ENCODE data around the gene JAZF1.

Gene JAZF1

DNA sequence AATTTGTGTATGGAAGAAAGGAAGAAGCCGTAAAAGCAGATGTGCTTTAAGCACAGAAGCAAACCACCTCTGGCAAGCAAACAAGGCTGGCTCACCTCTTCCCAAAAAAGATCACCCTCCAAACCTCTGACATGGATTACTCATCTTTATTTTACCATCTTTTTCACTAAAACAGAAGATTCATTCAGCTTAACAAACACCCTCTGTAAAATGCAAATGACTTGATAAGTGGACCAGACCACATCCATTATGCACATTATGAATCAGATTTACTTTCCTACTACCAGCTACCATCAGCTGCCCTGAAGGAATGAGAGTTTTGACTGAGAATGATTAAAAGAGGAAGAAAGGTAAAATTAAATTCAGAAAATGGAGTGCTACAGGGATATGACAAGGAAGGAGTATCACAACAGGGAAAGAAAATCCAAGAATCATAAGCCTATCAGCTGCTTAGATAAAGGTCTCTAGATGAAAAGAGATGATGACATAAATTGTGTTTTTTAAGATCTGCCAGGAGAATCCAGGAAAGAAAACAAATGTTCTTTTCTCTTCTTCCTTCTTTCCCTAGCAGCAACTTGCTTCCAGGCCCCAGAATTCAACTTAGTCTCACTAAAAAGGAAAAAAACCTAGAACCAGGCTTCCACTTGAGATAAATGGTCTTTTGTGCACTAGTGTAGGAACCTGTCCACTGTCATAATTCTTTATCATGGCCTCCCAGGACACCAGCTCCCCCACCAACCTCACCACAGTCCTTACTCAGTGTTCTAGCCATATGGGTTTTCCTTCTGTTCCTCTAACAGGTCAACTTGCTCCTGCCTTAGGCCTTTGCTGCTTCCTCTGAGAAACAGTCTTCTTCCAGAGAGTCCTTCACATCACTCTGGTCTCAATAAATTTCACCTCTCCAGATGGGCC, 47.4 kb downstream of the JAZF1 start:
- DNase-seq: no peak

DNA sequence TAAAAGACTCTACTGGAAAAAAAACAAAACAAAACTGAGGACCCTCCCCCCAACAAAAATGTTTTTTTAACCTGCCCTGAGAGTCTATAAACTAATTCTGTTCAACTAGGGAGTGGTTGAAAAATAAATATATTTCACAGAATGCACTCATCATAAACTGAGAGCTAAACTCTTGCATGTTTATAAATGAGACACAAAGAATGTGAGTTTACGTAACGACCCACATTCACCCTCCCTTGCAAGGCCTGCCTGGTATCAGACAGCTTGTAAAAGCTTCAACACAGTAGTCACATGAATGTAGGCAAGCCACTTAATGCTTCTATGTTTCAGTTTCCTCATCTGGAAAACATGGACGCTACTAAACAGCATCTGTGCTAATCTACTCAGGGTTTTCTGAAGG, 50.3 kb downstream of the JAZF1 start:
- no peak for DNase-seq

DNA sequence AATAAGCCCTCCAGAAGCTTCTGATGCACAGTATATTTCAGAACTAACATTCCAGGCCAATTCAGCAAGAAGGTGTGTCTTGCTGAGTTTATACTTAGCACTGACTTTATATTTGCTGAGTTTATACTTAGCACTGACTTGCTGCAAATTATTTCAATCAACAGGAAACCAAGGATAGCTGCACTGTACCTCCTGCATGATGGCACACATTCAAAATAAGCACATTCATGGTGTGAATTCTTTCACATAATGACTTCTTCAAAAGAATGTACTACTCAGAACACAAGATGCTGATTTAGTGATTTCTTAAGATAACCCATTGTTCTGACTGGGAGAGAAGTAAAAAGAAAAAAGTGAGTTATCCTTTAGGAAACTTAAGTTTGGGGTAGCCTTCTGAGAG, 52.0 kb downstream of the JAZF1 start:
- no peak for DNase-seq

DNA sequence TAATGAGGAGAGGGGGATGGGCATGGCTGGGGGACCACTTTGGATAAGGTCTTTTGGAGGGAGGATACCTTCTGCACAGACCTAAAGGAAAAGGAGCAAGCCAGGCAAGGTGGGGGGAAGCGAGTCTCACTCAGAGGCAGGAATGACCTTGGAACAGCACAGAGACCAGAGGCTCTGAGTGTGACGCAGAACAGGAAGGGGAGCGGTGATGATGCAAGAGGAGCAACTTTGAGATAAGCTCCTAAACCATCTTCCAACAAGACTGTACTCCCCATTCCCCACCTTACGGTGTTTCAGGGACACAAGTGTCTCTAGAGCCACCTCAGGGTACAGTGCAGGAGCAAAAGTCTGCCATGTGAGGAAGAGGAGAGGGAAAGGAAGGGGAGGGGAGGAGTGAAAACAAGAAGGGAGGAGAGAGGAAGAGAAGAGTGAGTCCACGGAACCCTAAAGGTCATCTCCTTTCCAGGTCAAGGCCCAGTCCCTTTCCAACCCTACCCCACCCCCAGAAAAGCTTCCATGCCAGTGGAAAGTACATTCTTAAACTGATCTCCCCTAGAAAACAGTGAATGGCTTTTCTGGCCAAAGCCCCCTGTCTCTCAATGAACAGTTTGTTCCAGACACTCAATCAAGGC, 54.1 kb downstream of the JAZF1 start:
- no peak for DNase-seq

DNA sequence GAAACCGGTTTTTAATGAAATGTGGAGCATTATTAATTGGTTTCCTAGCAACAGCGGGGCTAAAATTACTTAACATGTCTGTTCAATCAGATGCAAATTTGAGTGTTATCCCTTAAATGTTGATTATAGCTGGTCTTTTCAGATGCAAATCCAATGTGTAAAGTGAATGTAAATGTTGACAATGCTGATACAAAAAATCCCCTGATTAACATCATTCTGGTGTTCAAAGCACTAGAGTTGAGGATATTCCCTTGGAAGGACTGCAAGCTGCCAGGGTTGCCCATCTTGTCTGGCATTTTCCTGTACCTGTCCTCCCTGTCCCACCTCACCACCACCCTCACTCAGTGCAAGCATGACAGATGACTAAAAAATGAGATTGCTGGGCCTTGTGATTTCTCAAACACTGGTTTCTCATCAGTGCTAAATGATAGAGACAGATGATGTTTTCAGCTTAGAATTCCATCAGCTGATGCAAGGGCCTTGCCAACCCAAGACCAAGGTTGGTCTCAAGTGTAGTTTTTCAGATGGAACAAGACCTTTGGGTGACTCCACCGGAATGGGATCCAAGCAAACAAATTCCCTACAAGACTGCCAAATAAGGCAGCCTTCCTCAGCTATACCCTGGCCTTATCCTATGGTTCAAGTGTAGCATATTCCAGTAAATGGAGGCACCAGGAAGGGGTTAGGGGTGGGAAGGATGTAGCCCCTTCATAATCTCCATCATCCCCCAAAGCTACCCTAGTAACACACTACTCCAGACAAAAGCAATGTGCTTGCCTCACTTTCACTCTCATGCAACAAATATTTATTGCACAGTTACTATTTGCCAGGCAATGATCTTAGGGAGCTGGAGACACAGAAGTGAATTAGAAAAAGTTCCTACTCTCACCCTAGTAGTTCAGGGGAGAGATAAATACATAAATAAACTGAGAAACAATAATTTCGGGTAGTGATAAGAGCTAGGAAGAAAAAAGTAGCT, 54.9 kb downstream of the JAZF1 start:
- no peak for DNase-seq

DNA sequence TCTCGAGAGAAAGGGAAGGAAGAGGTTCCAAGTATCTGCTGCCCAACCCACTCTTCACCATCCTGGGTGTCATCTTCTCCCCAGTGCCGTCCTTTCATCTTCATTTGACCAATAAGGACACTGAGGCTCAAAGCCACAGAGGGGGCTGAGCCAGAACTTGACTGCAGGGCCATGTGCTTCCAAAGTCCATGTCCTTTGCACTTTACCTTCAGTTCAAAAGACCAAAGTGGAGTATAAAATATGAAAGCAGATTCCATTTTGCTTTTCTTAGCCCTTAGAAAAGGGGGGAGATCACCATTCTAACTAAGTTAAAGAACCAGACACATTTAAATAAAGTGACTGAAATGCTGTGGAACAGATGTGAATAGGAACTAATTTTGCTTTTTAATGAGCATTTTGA, 56.2 kb downstream of the JAZF1 start:
- DNase-seq: no peak

DNA sequence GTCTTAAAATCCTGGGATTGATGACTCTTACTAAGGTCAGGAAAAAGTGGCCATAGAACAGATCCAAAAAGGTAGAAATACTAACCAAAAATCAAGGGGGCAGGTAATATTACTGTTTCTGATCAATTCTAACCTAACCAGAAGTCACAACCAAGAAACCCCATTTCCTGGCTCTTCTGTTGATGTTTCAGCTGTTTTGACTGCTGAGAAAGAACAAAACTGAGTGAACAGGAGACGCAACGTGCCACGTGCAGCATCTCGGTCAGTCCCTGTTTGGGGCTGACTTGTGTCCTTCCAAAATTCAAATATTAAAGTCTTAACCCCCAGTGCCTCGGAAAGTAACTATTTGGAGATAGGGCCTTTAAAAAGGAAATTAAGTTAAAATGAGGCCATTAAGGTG, 56.8 kb downstream of the JAZF1 start:
- peak; percentile 22 for DNase-seq

DNA sequence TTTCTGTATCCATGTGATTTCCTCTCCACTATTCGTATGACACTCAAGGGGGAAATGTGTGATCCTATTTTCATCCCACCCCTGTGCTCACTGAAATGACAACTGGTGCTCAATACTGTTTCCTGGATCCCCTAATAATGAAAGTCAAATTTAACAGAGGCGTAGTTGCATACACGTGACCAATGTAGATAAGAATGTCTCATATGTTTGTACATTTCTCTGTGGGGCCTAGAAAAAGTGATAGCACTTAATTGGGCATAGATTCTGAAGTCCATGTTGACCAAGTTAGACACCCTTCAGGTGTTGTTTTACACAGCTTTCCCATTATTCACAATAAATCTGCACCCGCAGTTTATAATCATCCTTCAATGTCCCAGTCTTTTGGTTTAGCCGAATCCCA, 59.1 kb downstream of the JAZF1 start:
- no peak for DNase-seq

DNA sequence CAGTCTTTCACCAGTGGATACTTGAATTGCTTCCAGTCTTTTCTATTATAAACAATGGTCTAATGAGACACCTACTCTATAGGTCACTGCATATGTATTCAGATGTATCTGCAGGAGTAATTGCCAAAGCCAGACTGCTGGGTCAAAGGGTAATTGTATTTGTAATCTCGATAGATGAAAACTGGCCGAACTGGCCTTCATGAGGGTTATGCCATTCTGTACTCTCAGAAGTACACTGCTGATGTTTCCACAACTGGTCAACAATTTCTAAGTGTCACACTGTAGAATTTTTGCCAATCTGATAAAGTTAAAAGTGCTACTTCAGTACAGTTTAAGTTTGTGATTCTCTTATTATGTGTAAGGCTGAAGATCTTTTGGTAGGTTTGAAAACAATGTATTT, 64.6 kb downstream of the JAZF1 start:
- DNase-seq: no peak

DNA sequence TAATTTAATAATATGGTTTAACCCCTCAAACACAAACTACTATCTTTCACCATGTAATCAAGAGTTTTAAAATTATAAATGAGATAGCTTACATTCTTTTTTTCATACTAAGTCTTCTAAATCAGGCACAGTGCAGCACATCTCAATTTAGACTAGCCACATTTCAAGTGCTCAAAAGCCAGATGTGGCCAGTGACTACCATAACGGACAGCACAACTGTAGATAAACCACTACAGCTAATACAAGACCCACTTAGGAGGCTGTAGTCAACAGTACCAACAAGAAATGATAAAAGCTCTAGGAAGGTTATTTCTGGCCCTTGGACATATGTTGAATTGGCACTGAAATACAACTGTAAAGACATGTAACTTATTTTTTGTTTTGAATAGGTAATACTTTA, 65.3 kb downstream of the JAZF1 start:
- DNase-seq: no peak

DNA sequence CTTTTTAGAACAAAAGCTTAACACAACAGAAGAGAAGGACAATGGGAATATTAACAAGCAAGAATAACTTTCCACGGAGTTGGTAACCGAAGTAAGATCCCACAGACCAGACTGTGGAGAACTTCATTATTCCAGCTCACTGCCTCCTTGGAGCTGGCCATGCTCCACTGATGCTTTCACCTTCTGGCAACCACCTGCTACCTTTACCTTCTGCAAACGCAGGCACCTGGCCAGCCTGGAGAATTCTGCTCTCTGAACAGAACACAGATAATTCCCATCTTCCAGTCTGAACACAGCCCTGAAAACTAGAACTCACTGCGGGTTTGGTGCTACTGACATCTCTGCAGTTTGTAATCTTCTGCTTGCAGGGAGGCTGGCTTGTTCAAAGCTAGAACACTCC, 66.5 kb downstream of the JAZF1 start:
- DNase-seq: no peak

DNA sequence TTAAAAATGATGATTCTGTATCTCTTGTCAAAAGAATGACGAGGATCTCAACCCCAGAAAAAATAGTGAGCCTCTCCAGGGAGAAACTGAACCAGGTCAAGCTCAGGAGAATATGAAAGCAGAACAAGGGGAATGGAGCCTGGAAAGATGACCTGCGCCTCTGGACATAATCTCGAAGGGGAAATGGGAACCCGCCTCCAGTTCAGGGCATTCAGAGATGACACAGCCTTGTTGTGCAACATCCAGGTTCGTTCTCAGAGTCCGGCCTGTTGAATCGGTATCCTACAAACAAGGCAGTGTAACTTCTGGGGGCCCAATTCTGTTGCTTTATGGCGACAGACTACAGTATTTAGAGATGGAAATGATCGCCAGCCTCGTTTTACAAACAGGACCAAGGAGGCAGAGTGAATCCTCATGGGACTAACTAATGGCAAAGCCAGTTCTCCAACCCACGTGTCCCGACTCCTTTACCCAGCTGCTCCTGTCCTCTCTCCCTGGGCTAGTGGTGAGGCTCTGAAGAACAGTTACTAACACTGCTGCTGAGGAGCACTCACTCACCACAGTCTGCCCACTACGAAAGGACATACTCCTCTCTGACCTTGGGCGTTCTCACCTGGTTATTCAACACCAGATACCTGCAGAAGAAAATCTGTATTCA, 67.6 kb downstream of the JAZF1 start:
- DNase-seq: no peak

DNA sequence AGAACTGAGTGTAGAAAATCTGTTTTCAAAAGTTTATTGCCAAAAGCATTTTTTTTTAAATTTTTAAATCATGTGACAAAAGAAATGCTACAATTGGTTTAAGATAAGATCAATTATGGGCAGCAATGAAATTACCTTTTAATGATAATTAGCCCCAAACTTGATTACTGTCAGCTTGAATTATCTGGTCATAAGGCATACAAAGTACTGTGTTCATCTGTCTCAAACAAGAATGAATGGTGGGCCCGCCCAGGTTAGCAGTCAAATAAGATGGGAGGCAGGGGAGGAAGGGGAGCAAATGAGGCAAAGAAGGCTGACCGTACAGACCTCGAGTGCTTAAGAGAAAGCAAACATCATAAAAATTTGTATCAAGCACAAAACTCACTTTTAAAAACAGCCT, 68.1 kb downstream of the JAZF1 start:
- no peak for DNase-seq

DNA sequence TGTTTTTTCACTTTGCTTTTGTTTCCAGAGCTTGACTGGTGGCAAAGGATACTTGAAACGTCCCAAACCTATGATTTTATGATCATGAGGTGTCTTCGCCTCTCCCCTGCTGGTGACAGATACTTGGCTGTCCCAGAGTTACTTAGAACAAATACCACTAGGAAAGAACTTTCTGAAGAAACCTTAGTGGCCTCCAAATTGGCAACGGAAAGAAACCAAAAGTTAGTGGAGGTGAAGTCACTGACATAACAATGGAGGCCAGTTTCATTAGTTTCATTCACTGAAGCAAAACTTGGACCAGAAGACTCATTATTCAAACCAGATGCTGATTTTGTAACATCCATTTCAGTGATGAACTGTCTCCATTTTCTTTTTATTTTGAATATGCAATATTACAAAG, 68.6 kb downstream of the JAZF1 start:
- no peak for DNase-seq

DNA sequence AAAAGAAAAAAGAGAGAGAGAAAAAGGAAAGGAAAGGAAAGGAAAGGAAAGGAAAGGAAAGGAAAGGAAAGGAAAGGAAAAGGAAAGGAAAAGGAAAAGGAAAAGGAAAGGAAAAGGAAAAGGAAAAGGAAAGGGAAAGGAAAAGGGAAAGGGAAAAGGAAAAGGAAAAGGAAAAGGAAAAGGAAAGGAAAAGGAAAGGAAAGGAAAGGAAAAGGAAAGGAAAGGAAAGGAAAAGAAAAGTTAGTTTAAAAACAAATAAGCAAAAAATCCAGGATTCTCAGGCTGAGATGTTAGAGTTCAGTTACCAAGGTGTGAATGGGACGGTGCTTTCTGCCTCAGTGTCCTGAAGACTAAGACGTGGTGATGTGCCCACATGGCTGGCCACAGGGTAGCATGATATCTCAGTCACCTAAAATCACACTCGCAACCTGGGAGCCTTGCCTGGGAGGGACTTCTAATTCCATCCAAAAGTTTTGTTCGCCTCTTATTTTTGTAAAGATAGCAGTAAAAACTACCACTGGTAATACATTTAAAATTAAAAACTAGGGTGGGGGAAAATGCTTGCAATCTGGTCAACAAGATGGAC, 70.1 kb downstream of the JAZF1 start:
- no peak for DNase-seq

DNA sequence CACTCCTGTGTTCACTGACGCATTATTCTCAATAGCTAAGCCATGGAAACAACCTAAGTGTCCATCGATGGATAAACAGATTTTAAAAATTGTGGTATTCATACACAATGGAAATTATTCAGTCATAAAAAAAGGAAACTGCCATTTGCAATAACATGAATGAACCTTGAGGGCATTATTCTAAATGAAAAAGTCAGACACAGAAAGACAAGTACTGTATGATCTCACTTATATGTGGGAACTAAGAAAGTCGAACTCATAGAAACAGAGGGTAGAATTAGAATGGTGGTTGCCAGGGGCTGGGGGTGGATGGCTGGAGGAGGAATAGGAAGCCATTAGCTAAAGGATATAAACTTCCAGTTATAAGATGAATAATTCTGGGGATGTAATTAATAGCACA, 71.8 kb downstream of the JAZF1 start:
- DNase-seq: no peak

DNA sequence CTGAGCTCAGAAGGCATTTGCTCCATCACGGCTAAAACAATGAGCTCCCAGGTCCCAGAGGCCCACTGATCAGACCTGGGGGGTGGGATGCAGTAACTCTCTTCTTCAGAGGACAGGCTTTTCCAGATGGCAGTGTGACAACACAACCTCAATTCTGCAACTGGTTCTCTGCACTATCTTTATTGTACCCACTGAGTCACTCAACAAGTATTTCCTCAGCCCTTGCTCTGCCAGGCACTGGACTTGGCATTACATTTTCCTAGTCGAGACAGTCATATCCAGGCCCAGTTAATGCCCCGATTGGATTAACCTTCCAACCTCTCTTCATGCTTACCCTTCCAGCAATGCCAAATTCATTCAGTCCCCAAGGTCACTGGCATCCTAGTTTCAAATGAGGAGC, 72.6 kb downstream of the JAZF1 start:
- no peak for DNase-seq

DNA sequence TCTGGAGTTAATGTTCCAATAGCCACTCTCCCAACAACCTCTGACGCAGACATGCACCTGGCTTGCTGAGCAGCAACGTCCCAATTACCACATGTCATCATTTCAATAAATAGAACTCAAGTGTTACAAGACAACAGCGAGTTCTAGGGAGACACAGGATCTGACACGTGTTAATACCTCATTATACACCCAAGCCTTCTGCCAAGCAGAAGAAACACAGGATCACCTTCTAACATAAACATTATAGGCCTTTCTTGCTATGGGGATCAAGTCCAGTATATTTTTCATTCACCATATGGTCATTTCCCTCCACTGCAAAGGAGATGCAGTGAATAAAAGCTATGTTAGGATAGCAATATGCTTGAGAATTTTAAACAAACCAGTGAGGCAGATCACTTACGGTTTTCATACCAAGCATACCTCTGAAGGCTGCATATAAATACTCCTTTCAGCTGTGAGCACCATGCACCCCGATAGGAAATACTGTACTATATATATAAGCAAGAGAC, 74.2 kb downstream of the JAZF1 start:
- no peak for DNase-seq

DNA sequence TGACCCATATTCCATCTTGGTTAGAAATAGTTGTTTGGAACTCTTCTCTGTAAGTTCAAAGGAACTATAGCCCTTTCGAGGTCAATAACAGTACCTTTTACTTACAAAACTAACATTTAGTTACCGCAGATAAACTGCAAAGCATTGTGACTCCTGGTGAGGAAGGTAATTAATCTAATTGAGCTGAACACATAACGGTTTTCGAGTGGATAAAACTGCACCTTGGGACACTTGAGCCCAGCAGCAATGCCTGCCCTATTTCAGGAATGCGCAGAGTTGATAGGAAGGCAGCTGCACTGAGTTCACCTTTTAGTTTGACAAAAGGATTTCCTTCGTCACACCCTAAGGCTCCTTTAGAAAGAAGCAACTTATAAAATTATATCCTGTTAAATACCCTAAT, 75.4 kb downstream of the JAZF1 start:
- DNase-seq: no peak

DNA sequence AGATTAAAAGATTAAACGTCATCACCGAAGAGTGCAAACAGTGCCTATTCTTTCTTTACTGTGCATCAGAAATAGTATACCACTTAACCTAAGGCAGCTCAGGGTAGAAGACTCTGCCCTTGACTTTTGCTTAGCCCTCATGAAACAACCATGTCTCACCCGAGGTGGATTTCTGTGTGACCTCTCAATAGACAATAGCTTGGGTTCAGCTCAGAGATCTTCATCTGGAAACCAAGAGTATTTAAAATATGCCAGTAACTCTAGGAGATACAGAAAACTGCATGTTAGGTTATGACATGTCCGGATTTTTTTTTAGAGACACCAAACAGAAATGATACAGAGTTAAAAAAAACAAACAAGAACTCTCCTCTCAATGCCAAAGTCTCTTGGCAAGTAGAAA, 75.8 kb downstream of the JAZF1 start:
- no peak for DNase-seq

DNA sequence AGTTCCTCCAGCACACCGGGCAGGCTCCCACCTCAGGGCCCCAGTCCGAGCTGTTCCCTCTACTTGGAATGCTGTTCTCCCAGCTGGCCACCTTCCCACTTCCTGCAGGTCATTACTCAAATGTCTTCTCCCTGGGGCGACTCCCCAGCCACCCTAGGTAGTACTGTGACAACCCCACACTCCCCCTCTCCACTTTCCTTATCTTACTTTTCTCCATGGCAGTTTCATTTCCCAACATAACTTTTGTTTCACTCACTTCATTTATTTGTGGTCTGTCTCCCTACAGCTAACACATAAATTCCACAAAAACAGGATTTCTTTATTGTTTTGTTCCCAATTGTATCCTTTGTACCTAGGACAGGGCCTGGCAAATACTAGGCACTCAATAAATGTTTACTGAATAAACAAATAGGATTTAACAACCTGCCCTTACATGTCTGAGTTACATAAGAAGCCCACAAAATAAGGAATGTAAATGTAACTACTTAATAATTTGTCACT, 76.5 kb downstream of the JAZF1 start:
- no peak for DNase-seq

DNA sequence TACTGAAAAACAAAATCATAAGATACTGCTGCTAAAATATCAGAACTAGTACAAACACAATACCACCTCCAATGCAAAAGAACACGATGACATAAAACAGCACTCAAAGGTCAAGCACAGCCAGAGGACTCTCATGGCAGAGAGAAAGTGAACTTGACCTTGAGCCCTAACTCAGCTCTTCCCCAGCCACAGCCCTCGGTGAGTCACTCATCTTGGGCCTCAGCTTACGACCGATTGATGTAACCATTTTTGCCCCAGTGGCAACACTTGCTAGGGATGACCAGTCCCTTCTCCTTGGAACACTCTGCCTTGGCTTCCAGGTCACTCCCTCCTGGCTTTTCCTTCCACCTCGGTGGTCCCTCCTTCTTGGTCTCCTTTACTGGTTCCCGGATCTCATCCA, 77.8 kb downstream of the JAZF1 start:
- no peak for DNase-seq

Data from activated CD4-positive, alpha-beta T cell treated with anti-CD3 and anti-CD28 coated beads for 48 hours (primary cell).